ENCODE data around the gene ZNF3.

DNA sequence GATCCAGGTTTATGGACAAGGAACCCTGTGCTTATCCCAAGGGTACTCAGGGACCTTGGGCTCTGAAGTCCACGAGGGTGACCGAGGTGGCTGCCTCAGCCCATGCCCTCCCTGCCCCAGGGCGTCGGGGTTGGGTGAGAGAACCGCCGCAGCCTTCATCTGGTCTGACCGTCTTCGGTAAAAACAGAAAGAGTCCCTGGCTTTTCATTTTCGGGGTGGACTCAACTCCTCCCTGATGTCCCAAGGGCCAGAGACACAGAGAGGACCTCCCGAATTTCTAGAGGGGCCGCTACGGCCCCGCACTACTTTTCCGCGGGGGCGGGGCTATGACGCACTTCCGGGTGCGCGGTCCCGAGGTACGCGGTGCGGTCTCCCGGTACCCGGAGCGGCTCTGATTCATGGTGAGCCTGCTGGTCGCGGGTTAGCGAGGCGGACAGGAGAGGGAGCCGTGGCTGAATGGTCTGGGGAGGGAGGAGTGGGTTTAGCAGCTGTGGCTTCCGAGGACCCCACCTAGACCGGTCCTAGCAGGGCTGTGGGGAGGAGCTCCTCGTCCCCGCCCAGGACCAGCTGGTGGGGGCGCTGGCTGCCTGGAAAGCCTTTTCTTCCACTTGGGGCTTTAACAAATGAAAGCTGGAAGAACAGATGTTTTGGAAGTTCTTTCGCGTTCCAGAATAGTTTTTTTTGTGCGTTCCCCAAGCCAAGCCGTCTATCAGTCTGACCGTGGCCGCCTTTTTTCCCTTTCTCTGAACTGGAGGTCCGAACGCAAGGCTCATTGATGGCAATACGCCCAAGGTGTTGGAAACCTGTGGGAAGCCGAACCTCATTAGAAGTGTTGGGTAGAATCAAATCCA is 31.9 kb downstream of the ZNF3 start, which contains the start of gene ZSCAN21:
- TF ChIP-seq, protein P1, sequence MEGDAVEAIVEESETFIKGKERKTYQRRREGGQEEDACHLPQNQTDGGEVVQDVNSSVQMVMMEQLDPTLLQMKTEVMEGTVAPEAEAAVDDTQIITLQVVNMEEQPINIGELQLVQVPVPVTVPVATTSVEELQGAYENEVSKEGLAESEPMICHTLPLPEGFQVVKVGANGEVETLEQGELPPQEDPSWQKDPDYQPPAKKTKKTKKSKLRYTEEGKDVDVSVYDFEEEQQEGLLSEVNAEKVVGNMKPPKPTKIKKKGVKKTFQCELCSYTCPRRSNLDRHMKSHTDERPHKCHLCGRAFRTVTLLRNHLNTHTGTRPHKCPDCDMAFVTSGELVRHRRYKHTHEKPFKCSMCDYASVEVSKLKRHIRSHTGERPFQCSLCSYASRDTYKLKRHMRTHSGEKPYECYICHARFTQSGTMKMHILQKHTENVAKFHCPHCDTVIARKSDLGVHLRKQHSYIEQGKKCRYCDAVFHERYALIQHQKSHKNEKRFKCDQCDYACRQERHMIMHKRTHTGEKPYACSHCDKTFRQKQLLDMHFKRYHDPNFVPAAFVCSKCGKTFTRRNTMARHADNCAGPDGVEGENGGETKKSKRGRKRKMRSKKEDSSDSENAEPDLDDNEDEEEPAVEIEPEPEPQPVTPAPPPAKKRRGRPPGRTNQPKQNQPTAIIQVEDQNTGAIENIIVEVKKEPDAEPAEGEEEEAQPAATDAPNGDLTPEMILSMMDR (IDR thresholded peaks at IDR 0.05): peak in 2 of 6 experiments; percentile 14 to 25
- peak in 1 of 2 donors; percentile 67 for TF ChIP-seq POLR2A (IDR thresholded peaks at IDR 0.05)
